GM19455 (cell line): ENCODE measurements around the gene RCAN1.
"Not testable (repeated sequence)": the region's sequence is repeated elsewhere in the genome, so short reads cannot be mapped to it uniquely, and the experiment has no call there.

ENCODE experiments used
- ATAC-seq: cut with Tn5 transposase; IDR thresholded peaks from one replicate; pipeline ENCODE4 v1.9.1; 2021; ENCODE audit not compliant: unreplicated experiment

Gene RCAN1

DNA sequence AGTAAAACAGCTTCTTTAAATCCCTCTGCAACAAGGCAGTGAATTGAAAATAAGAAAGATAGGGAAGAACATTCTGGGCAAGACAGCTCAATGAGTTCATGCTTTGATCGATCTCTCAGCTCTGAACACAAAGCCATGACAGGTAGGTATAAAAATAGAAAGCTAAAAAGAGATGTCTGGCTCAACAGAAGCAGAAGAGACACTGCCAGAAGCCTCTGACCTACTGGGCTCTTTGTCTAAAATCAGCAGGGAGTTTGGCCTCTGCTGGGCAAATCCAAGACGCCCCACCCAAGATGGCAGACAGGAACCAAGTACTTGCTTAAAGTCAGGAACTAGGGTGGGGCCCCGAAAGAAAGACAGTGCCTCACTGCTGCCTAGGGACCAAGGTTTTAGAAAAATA is 147.6 kb downstream of the RCAN1 start:
- ATAC-seq: not testable (repeated sequence)
